ENCODE results near the gene PCYT1A. TPM values are rescaled to one million over a fixed set of nuclear protein-coding genes. Genes with fewer than 3 reads are reported as not detected.

PCYT1A gene
- polyA plus RNA-seq, 3 donors = 24.3 to 99.6 (median 31.6) TPM

GRCh38 chr3:196220587-196220986 lies 66.9 kb downstream of the PCYT1A start:
- H3K79me2 ChIP-seq (ENCODE audit: insufficient read depth, low read length) = no peaks in the 10 kb centered on the region
- H3K9me3 ChIP-seq (replicated peaks in 1 of 2; ENCODE audit: control insufficient read depth in 1 of 2, insufficient read depth in 1 of 2, low read length in 2 of 2) = no peaks in the 10 kb centered on the region
- no peaks in the 10 kb centered on the region for H3K36me3 ChIP-seq (replicated peaks in 1 of 2; ENCODE audit: control insufficient read depth in 1 of 2, insufficient read depth in 2 of 2, low read length in 2 of 2)
- DNase-seq = peak; percentile 83 to 95 (median 92)
- peaks cover 0 to 3% (median 0%) of the 10 kb centered on the region in 7 donors for H3K9me3 Mint-ChIP-seq
- H3K4me3 Mint-ChIP-seq = peak overlapping the region; percentile 77 to 87
- H3K27me3 ChIP-seq (ENCODE audit: control insufficient read depth in 2 of 2, insufficient read depth in 2 of 2, low read length in 2 of 2) = no peaks in the 10 kb centered on the region
- TF ChIP-seq, protein P1, sequence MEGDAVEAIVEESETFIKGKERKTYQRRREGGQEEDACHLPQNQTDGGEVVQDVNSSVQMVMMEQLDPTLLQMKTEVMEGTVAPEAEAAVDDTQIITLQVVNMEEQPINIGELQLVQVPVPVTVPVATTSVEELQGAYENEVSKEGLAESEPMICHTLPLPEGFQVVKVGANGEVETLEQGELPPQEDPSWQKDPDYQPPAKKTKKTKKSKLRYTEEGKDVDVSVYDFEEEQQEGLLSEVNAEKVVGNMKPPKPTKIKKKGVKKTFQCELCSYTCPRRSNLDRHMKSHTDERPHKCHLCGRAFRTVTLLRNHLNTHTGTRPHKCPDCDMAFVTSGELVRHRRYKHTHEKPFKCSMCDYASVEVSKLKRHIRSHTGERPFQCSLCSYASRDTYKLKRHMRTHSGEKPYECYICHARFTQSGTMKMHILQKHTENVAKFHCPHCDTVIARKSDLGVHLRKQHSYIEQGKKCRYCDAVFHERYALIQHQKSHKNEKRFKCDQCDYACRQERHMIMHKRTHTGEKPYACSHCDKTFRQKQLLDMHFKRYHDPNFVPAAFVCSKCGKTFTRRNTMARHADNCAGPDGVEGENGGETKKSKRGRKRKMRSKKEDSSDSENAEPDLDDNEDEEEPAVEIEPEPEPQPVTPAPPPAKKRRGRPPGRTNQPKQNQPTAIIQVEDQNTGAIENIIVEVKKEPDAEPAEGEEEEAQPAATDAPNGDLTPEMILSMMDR (IDR thresholded peaks at IDR 0.05) = no peak
- intact Hi-C loops (cut with micrococcal nuclease) = no loop called here
- peaks cover 0 to 4% (median 3%) of the 10 kb centered on the region in 3 donors for H3K27me3 Mint-ChIP-seq (ENCODE audit: low read depth in 3 of 3)
- WGBS (ENCODE audit: insufficient coverage) = 5% methylated on average over 6 of the region's 10 CpGs
- peaks cover 32 to 38% of the 10 kb centered on the region in 2 donors for H3K4me1 ChIP-seq (ENCODE audit: control insufficient read depth in 1 of 2, insufficient read depth in 2 of 2, low read length in 2 of 2)
- peak overlapping the region; percentile 88 to 97 (median 95) for H3K27ac Mint-ChIP-seq
- H2AFZ ChIP-seq (ENCODE audit: insufficient read depth, low read depth, low read length, poor library complexity, severe bottlenecking) = peak overlapping the region; percentile 42
- no peaks in the 10 kb centered on the region for H4K20me1 ChIP-seq (ENCODE audit: insufficient read depth, low read length)
- H3K4me1 Mint-ChIP-seq = peaks cover 44% of the 10 kb centered on the region
- no peaks in the 10 kb centered on the region for H3K36me3 Mint-ChIP-seq
- peak overlapping the region; percentile 75 for H3K4me2 ChIP-seq (replicated peaks; ENCODE audit: extremely low read depth, low read length, poor library complexity, severe bottlenecking)
- H3K9ac ChIP-seq (ENCODE audit: insufficient read depth, low read length, poor library complexity, severe bottlenecking) = peak overlapping the region; percentile 55
- H3K4me3 ChIP-seq (replicated peaks in 1 of 3; ENCODE audit: low read depth in 2 of 3, low read length in 3 of 3) = peak overlapping the region in 1 of 3 experiments; percentile 74
- H3K27ac ChIP-seq (ENCODE audit: low read depth in 1 of 2, low read length in 2 of 2) = peak overlapping the region; percentile 73 to 82

DNA sequence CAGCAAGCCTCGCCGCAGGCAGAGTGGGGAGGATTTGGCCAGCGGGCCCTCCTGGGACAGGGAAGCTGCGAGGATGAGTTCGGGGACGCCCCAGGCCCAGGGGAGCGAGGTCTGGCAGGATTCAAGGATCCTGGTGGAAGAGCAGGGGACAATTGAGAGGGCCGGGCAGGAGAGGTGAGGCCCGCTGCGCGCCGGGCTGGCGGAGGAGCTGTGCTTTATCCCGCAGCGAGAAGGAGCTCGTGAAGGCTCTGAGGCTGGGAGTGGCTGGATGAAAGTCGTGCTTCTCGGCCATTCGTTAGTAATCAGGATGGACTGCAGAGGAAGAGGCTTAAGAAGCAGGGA lies 67.6 kb downstream of the PCYT1A start:
- peak overlapping the region; percentile 77 to 87 for H3K4me3 Mint-ChIP-seq
- Histone ChIP-seq H3K79me2 (ENCODE audit: insufficient read depth, low read length) (no peaks in the 10 kb centered on the region), H3K27ac (ENCODE audit: low read depth in 1 of 2, low read length in 2 of 2) (peak overlapping the region; percentile 73 to 82), H2AFZ (ENCODE audit: insufficient read depth, low read depth, low read length, poor library complexity, severe bottlenecking) (peak overlapping the region; percentile 59), H3K9me3 (replicated peaks in 1 of 2; ENCODE audit: control insufficient read depth in 1 of 2, insufficient read depth in 1 of 2, low read length in 2 of 2) (no peaks in the 10 kb centered on the region), H3K4me1 (ENCODE audit: control insufficient read depth in 1 of 2, insufficient read depth in 2 of 2, low read length in 2 of 2) (peaks cover 36 to 45% of the 10 kb centered on the region in 2 donors), H3K27me3 (ENCODE audit: control insufficient read depth in 2 of 2, insufficient read depth in 2 of 2, low read length in 2 of 2) (no peaks in the 10 kb centered on the region), H4K20me1 (ENCODE audit: insufficient read depth, low read length) (no peaks in the 10 kb centered on the region), H3K4me3 (replicated peaks in 1 of 3; ENCODE audit: low read depth in 2 of 3, low read length in 3 of 3) (peak overlapping the region in 2 of 3 experiments; percentile 43 to 74), H3K9ac (ENCODE audit: insufficient read depth, low read length, poor library complexity, severe bottlenecking) (peak overlapping the region; percentile 39), H3K4me2 (replicated peaks; ENCODE audit: extremely low read depth, low read length, poor library complexity, severe bottlenecking) (peak overlapping the region; percentile 75), H3K36me3 (replicated peaks in 1 of 2; ENCODE audit: control insufficient read depth in 1 of 2, insufficient read depth in 2 of 2, low read length in 2 of 2) (no peaks in the 10 kb centered on the region)
- intact Hi-C loops (cut with micrococcal nuclease) = no loop called here
- H3K4me1 Mint-ChIP-seq = peaks cover 50% of the 10 kb centered on the region
- TF ChIP-seq, protein P1 (IDR thresholded peaks at IDR 0.05) = no peak
- no peak for DNase-seq
- WGBS (ENCODE audit: insufficient coverage) = 77% methylated on average over 15 of the region's 19 CpGs
- H3K9me3 Mint-ChIP-seq = peaks cover 0 to 3% (median 0%) of the 10 kb centered on the region in 7 donors
- H3K27me3 Mint-ChIP-seq (ENCODE audit: low read depth in 3 of 3) = peaks cover 0 to 7% (median 4%) of the 10 kb centered on the region in 3 donors
- H3K36me3 Mint-ChIP-seq = no peaks in the 10 kb centered on the region
- H3K27ac Mint-ChIP-seq = peak overlapping the region; percentile 88 to 97 (median 95)

All from CD14-positive monocyte (primary cell).